ENCODE results near the gene OGFOD2.
A peak's percentile ranks its signal among the peaks of the same experiment; 100 is the strongest.

Gene OGFOD2

DNA sequence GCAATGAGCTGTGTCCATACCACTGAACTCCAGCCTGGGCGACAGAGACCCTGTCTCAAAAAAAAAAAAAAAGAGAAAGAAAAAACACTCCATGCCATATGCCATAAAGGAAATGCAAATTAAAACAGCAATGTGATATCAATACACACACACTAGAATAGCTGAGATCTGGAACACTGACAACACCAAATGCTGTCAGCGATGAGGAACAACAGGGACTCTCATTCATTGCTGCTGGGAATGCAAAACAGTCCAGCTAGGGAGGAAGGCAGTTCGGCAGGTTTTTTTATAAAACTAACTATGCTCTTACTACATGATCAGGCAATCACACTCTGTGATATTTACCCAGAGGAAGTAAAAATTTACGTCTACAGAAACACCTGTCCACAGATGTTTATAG lies 5.4 kb upstream of the OGFOD2 start:
- DNase-seq: peak in 6 of 42 donors; percentile 40 to 63 (median 47)
- intact Hi-C loops (cut with DNase I): no loop called here

DNA sequence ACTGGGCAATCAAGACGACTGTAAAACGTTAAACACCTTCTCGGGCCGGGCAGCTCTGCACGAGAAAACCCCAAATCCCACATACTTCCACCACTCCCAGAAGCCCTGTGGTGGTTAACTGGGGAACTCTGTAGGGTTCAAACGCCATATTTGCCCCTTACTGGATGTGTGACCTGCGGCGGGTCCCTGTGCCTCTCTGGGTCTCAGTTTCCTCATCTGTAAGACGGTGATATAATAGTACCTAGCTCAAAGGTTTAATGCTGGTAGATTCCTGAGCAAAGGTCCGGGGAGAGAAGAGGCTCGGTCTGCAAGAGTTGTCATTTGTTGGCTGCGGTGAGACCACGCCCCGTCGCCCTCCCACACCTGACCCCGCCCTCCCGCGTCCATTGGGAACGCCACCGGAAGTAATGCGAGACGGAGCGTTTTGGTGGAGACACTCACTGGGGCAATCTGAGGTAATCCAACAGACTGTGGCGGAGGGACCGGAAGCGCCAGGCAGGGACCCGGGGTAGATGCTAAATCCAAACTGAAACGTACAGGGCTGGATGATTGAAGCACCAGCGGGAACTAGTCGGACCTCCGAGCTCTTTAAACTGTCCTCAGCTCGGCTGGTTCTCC lies 661 bp upstream of the OGFOD2 start:
- intact Hi-C loops (cut with DNase I): no loop called here
- DNase-seq: peak; percentile 97 to 100 (median 99)

DNA sequence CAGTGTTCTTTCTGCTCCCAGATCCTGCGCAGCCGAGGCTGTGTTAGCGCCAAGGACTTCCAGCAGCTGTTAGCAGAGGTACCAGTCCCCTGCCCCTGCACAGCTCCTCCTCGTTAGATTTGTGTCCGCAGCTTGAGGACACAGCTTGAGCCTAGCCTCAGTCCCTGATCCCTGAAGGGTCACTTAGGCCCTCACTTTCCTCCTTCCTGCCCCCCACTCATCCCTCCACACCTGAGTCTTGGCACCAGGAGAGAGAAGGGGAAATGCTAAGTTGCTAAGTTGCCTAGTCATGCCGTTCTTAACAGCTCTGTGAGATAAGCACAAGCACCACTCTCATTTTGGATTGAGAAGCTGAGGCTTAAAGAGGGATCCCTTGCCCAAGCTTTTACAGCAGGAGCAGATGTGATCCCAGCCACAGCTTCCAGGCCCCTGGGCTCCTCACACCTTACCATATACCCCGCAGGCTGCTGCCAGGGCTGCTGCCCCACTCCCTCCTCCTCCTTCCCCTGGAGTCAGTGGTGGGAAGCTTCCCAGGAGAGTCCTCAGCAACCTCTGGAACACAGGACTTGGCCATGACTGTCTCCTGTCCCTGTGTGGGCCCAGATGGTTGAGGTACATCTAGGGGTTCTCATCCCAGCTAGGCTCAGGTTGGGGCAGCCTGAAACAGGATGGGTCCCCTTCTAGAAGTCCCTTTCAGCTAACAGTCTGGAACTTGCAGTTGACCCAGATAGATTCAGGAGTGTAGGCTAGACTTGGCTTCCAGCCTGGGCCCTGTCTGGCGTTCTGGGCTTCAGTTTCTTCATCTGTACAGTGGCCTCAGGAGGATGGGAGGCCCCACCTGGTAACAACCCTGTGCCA lies 975 bp downstream of the OGFOD2 start:
- intact Hi-C loops (cut with DNase I): no loop called here
- DNase-seq: no peak

DNA sequence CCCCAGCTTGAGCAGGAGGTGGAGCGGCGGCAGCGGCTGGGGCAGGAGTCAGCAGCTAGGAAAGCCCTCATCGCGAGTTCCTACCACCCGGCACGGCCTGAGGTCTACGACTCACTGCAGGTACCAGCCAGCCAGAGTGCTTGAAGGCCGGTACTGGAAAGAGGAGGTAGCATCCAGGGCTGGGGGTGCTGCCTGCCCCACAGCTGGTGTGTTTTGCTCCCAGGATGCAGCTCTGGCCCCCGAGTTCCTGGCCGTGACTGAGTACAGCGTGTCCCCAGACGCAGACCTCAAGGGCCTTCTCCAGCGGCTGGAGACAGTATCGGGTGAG lies 1.6 kb downstream of the OGFOD2 start:
- DNase-seq: no peak
- intact Hi-C loops (cut with DNase I): no loop called here

DNA sequence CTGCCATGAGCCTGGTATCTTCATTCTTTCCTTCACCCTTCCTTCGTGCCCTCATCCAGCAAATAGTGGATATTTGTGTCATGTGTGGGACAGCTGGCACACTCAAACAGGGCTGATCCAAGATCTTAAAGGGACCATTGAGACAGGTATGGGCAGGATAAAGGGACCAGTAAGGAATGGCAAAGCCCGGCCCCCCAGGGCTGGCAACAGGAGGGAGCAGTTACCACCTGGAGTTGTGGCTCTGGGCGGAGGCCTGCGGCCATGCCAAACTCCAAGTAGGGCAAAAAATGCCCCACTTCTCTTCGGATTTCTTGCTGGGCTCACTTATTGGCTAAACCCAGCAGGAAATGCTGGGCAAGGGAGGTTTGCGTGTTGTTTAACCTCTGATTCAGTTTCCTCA lies 2.1 kb downstream of the OGFOD2 start:
- DNase-seq: no peak
- intact Hi-C loops (cut with DNase I): no loop called here

DNA sequence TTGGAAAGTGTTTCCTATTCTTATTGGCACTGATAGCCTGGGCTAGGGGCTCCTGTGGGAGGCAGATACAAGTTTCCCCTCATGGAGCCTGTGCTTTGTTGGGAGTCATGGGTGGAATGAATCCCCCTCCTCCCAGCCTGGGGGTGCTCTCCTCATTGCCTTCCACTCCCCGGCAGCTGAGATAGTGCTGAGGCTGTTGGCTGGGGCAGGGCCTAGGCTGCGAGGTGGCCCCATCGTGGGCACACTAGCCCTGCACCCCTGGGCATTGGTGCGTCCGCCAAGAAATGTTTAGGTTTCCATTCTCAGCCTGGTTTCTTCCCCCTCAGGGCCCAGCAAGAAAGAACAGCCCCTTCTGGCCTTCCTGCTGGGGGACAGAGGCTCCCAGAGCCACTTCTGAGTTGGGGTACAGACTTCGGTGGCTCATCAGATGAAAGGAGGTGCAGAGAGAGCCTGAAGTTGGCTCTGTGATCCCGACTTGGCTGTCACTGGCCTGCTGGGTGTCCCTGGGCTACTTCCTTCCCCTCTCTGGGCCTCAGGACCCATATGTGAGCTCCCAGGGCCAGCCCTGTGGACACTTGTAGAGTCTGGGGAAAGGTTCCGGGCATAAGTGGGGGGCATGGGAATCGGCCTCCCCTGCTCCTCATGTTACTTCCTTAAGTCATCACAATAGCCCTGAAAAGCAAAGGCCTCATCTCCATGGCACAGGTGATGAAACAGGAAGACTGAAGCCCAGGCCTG lies 2.8 kb downstream of the OGFOD2 start:
- intact Hi-C loops (cut with DNase I): no loop called here
- no peak for DNase-seq

DNA sequence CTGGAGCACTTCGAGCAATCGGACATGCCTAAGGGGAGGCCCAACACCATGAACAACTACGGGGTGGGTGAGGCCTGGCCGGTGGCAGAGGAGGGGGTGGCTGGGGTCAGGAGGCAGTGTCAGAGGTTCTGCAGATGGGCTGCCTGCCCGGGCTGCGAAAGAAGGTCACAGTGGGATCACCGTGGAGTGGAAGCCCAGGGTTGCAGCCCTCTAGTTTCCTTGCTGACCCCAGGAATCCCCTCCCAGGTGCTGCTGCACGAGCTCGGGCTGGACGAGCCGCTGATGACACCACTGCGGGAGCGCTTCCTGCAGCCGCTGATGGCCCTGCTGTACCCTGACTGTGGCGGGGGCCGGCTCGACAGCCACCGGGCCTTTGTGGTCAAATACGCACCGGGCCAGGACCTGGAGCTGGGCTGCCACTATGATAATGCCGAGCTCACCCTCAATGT lies 3.5 kb downstream of the OGFOD2 start:
- DNase-seq: no peak
- intact Hi-C loops (cut with DNase I): no loop called here

DNA sequence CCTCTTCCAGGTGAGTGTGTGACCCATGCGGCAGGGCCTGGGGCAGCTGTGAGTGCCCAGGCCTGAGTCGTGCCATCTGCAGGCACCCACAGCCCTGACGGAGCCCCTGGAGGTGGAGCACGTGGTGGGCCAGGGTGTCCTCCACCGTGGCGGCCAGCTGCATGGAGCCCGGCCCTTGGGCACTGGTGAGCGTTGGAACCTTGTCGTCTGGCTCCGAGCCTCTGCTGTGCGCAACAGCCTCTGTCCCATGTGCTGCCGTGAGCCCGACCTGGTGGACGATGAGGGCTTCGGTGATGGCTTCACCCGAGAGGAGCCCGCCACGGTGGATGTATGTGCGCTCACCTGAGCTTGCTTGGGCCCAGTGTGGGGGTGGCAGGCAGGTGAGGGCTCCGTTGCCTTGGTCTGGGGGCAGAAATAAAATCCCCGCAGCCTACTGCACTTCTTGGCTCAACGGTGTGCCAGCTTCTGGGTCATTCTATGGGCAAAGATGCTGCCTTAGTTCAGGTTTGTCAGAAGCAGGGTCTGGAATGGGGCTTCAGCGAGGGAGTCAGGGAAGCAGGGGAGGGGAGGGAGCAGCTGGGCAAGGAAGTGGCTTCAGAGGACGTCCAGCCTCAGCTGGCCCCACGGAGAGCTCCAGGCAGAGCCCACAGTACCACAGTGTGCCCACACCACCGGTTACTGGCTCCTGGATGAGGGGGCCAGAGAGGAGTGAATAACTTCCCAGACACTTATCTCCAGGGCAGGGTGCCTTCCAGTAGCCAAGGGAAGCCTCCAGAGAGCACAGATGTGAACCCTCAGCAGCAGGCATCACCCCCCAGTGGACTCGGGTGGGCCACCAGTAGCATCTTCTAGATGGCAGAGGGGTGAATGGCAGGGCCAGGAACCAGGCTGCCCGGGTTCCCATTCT lies 4.2 kb downstream of the OGFOD2 start:
- DNase-seq: no peak
- intact Hi-C loops (cut with DNase I): no loop called here

DNA sequence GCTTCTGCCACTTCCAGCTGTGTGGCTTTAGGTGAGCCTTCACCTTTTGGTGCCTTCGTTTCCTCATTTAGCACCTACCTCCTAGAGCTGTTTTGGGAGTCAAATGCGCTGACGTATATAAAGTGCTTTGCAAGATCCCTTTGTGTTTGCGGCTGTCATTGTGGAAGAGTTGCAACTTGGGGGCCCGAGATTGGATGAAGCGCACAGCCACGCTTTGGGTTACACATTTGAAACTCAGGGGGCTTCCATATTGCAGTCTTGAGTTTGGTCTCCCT lies 4.8 kb downstream of the OGFOD2 start:
- intact Hi-C loops (cut with DNase I): loop anchor here (5.0 kb wide), 1 partner anchor 257 kb away; no protein-coding TSS in a partner anchor
- no peak for DNase-seq

DNA sequence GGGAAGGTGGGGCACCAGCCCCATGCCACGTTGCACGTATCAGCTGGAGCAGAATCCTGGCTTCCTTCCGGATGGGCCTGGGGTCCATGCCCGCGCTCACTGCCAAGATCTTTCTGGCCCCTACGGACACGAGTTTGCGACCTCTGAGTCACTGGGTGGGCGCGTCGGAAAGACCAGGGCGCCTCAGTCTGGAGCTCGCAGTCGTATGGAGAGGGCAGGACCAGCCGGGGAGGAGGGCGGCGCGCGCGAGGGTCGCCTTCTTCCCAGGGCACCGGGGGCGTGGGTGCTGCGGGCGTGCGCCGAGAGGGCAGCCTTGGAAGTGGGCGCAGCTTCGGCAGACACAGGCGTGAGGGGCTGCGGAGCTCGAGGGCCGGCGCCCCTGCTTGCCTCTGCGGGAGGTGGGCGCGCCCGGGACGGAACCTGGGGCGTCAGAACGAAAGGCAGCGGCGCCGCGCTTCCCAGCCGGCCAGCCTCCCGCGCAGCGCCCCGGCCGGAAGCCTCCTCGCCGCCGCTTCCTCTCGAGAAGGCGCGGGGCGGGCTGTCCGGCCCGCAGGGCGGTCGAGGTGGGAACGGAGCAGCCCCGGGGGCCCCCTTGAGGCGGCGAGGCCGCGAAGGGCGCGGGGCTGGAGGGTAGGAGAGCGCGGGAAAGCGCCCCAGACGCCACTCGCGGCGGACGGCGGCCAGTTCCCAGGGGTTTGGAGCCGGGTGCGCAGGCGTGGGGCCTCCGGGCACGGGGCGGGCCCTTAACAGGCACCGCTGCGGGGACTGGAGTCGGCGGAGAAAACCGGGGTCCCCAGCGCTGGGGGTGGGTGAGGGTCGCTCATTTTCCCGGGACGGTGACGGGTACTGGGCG lies 5.4 kb downstream of the OGFOD2 start, which contains the start of gene ARL6IP4:
Gene ARL6IP4, plus strand, starts transcription at position 499 of the 853 bp plus-strand sequence. CDS start 459 bp downstream, outside the sequence.
- intact Hi-C loops (cut with DNase I): loop anchor here (5.0 kb wide), 1 partner anchor 257 kb away; no protein-coding TSS in a partner anchor
- peak in 38 of 42 donors; percentile 47 to 83 (median 72) for DNase-seq

DNA sequence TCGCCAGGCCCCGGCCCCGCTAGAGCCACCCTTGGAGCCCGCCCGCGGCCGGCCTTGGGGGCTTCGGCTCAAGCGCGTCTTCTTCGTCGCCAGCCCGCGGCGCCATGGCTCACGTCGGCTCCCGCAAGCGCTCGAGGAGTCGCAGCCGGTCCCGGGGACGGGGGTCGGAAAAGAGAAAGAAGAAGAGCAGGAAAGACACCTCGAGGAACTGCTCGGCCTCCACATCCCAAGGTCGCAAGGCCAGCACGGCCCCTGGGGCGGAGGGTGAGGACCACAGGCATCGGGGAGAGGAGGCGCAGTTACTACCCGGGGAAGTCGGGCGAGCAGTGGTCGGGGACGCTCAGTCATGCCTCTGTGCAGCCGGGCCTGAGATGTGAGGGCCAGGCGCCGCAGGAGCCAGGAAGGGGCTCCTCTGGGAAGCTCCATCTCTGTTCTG lies 6.0 kb downstream of the OGFOD2 start:
- peak in 7 of 42 donors; percentile 30 to 60 (median 42) for DNase-seq
- intact Hi-C loops (cut with DNase I): loop anchor here (5.0 kb wide), 1 partner anchor 256 kb away; no protein-coding TSS in a partner anchor

DNA sequence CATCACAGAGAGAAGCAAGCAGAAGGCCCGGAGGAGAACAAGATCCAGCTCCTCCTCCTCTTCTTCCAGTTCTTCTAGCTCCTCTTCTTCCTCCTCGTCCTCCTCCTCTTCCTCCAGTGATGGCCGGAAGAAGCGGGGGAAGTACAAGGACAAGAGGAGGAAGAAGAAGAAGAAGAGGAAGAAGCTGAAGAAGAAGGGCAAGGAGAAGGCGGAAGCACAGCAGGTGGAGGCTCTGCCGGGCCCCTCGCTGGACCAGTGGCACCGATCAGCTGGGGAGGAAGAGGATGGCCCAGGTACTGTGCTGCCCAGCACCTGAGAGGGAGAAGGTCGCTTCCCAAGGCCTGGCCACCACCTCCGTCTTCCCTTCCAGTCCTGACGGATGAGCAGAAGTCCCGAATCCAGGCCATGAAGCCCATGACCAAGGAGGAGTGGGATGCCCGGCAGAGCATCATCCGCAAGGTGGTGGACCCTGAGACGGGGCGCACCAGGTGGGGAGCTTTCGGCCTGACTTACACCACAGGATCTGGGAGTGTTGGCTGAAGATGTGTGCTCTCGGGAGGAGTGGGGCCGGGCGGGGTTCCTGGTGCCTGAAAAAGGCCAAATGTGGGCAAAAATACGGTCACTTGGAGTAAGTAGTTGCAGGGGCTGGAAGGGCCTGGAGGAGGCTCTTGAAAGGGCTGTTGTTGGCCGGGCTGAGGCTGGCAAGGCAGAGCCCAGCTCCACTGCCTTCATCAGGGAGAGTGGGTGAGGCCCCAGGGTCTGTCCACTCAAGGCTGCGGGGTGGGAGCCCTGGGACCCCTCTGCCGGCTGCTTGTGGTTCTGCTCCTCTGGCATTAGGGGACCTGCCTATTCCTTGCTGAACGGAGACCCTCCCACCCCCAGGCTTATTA lies 6.8 kb downstream of the OGFOD2 start:
- DNase-seq: no peak
- intact Hi-C loops (cut with DNase I): loop anchor here (5.0 kb wide), 1 partner anchor 255 kb away; no protein-coding TSS in a partner anchor

DNA sequence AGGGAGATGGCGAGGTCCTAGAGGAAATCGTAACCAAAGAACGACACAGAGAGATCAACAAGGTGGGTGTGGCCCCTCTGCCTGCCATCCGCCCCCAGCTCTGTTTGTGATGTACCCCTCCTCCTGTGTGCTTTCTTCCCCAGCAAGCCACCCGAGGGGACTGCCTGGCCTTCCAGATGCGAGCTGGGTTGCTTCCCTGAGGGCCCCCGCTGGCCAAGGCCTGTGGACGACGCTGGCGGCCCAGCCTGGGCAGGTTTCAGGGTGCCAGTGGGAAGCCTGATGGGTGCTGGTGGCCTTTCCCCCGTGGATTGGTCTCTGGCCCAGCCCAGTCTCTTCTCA lies 7.4 kb downstream of the OGFOD2 start:
- intact Hi-C loops (cut with DNase I): loop anchor here (5.0 kb wide), 1 partner anchor 255 kb away; no protein-coding TSS in a partner anchor
- no peak for DNase-seq

DNA sequence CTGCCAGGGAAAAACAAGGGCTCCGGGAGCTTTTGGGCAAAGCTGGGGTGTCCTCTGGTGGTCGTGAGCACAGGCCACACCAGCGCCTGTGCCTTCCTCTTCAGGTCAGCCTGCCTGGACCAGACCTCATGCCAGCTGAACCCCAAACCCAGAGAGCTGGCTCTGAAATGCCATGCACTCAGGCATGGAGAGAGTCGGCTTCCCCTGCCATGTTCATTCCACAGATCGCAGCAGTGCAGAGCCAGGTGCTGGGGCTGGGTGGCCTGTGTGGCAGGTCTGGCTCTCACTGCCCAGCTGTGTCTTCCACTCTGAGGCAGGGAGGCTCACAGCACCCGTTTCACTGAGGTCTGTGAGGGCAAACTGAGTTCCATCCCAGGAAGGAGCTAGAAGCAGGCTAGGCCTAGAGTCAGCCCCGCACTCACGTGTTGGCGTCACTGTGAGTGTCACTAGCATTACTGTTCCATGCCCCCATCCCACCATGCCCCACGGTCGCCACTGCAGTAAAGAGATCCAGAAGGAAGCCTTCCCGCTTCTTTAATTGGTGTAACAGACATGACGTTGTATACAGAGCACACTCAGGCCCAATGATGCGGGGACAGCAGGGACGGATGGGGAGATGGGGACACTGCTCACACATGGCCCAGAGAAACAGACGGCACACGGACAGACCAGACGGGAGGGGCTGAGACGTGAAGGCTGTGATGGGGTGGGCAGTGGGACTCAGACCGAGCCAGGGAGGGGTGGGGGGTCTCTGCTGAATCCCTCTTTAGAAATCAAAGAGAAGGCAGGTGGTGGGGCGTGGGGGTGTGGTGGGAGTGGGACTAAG lies 8.1 kb downstream of the OGFOD2 start:
- no peak for DNase-seq
- intact Hi-C loops (cut with DNase I): loop anchor here (5.0 kb wide), 1 partner anchor 254 kb away; no protein-coding TSS in a partner anchor

DNA sequence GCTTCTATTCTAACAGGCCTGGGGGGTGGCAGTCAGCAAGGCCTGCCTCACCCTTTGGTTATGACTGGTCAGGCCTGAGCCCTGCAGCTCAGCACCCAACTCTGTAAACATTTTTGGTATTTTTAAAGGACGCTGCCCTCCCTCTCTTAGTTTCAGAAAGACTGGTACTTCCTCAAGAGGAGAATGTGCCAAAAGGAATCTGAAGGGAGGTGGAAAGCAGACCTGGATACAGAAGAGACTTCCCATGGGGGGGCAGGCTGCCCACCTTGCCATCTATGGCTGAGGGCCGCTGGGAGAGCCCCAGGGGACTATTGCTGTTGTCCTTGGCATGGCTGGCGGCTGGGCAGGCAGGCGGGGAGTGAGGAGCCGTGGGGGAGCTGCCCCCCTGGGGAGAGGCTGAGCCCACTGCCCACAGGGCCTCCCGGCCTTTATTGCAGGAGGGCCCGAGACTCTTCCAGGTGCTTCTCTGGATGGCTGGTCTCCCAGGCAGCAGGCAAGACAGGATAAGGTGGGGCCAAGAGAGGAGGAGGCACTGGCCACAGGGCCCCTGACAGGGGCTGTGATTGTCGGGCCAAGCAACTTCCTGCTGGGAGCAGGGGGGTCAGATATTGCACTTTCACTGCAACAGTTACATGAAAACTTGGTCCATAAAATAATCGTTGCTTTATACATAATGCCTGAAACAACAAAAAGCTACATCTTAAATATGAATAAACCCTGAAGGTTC lies 8.9 kb downstream of the OGFOD2 start:
- intact Hi-C loops (cut with DNase I): loop anchor here (5.0 kb wide), 1 partner anchor 253 kb away; no protein-coding TSS in a partner anchor
- DNase-seq: no peak
